Activated CD4-positive, alpha-beta T cell treated with anti-CD3 and anti-CD28 coated beads, Interleukin-2, Interleukin-6, amounts not matched to agents 100 ng/mL and 50 ng/mL, durations not matched to agents 16 hours and 8 hours (primary cell): Measurements from ENCODE around the gene AKAP11.
"Not testable (repeated sequence)": the region's sequence is repeated elsewhere in the genome, so short reads cannot be mapped to it uniquely, and the experiment has no call there.

ENCODE experiments used
- DNase-seq: peaks from one replicate; pipeline ENCODE4 v3.0.0-alpha.2; 2020

Gene AKAP11, protein sequence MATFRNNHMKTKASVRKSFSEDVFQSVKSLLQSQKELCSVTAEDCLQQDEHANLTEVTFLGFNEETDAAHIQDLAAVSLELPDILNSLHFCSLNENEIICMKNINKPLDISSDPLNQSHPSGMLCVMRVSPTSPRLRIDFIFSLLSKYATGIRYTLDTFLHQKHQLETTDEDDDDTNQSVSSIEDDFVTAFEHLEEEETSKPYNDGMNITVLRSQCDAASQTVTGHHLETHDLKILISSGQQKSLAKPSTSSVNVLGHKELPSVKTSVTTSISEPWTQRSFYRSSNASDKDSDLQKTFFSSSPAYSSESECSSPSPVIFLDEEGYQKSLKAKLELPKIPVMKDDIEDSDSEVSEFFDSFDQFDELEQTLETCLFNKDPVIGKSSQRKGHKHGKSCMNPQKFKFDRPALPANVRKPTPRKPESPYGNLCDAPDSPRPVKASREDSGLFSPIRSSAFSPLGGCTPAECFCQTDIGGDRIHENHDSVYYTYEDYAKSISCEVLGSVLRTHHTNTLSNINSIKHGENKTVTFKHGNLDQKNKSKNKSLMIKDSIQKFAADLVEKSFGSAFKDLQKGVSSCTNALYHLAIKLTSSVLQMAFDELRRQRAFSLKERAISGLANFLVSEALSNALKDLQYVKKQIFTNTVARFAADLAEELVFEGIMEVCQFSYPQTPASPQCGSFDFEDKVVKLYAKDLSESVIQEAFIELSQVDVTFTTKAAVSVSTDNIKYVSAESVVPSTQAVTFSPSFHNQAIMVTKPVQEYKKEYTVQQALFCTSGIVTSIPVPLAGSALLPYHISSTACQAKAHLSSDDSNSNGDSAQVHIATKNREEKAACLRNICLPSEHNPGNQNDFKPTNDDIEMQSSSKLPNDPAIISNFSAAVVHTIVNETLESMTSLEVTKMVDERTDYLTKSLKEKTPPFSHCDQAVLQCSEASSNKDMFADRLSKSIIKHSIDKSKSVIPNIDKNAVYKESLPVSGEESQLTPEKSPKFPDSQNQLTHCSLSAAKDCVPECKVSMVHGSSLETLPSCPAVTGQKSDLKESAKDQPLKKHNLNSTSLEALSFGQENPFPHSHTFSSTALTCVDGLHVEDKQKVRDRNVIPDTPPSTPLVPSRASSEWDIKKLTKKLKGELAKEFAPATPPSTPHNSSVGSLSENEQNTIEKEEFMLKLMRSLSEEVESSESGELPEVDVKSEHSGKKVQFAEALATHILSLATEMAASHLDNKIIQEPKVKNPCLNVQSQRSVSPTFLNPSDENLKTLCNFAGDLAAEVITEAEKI (N-terminal part only)

GRCh38 chr13:42272115-42272803, at the start of gene AKAP11:
Gene AKAP11 (plus strand): TSS chr13:42272152. CDS start chr13:42286349, 14,197 bp downstream.
- peak; percentile 48 for DNase-seq

- DNase-seq = no peak
Measured at GRCh38 chr13:42223681-42224080, 48.3 kb upstream of the AKAP11 start.

GRCh38 chr13:42225051-42225450, 46.9 kb upstream of the AKAP11 start:
- DNase-seq = no peak

GRCh38 chr13:42226759-42227158, 45.2 kb upstream of the AKAP11 start:
- DNase-seq = not testable (repeated sequence)

DNA sequence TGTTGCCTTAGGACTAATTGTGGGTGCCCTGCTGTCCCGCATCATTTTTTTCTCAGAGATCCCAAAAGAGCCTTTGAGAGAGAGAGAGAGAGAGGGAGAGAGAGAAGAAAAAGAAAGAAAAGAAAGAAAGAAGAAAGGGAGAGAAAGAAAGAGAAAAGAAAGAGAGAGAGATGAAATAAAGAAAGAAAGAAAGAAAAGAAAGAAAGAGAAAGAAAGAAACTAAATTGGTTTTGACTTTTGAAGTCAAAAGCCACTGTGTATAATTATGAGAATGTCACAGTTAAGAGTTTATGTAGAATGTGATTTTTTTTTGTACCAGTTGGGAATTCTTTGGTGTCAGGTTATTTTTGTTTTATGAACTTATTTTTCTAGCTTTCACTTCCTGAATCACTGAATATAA, 43.4 kb upstream of the AKAP11 start:
- no peak for DNase-seq

DNA sequence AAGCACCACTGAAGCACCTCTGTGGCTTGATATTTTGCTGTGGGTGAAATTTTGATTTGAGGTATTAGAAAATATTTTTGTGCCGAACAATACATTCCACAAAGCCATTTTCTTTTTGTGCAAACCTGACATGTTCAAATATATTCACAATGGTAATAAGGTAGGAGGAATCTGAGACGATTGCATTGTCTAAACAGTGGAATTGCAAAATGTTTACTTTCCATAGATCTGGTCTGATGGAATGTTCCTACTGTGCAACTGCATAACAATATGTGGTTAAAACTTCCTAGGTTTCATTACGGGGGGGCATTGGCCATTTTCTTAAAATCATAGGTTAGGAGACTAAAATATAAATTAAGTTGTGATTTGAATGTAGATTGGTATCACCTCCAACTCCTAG, 42.7 kb upstream of the AKAP11 start:
- DNase-seq = no peak

DNA sequence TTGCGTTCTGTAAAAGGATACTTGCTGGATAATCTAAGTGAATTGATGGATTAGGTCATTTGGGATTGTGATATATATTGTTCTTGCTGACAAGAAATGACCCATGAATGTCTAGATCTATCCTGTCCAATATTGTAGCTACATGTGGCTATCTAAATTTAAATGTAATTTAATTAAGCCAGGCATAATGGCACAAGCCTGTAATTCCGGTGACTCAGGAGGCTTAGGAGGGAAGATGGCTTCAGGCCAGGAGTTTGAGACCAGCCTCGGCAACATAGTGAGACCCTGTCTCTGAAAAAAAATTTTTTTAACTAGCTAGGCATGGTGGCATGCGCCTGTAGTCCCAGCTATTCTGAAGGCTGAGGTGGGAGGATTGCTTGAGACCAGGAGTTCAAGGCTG, 39.3 kb upstream of the AKAP11 start:
- no peak for DNase-seq

DNA sequence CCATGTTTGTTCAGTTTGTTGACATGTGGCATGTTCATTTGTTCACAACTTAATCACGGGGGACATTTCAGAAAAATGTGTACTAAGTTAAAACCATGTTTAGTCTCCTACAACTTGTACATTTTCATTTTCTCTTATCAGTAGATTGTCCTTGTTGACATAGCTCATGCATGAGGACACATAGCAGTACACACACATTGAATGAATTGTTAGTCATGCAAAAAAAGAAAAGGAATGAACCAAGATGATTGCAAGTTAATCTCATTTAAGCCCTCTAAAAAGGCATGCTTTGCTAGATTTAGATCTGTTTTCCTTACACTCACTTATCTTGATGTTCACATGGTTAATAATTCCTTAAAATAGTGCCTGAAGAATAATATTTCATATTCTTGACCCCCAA, 38.2 kb upstream of the AKAP11 start:
- no peak for DNase-seq

DNA sequence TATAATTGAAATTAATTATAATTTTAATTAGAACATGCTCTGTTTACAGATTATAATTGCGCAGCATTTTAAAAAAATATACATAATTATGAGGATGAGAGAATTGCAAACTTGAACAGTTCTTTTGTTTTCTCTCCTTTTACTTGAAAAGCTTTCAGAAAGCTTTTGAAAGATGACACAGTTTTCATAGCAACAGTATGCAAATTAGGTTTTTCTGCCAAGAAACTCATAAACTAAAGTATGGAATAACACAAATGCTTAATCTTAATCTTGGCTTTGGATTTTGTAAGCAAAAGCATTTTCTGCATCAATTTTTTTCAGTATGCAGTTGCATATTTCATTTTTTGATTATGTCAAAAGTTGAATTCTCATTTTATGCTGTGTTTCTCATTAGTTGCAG, 32.8 kb upstream of the AKAP11 start:
- no peak for DNase-seq

DNA sequence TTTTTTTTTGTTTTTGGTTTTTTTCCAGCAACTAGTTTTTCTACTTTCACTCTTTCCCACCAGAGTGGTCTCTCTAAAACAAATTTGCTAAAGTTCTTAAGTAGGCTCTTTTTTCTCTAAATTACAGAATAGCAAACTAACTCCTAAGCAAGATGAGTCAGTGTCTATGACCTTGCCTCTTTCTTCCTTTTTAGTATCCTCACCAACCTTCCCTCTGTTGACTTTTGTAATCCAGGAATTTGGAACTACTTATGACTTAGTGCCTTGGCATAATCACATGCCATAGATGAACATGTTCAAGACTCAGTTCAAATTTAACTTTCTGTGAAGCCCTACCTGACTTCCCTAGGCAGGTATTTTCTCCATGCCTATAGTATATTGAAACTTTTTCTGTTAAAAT, 32.3 kb upstream of the AKAP11 start:
- DNase-seq = no peak

DNA sequence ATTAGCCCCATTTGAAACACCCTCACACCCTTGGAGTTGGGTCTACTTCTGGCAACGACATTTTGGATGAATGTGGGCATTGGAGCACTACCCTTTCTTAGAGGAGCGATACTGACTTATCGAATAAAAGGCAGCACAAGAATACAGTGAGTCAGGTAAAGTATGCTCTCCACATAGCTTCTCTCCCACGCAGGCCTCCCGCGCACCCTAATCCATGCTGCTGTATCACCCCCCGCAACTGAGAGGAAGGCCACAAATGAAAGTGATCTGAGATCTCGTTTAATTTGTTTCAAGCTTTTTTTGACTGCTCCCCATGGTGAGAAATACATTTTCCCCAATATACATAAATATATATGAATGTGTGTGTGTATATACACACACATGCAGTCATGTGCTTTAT, 25.4 kb upstream of the AKAP11 start:
- DNase-seq = no peak

DNA sequence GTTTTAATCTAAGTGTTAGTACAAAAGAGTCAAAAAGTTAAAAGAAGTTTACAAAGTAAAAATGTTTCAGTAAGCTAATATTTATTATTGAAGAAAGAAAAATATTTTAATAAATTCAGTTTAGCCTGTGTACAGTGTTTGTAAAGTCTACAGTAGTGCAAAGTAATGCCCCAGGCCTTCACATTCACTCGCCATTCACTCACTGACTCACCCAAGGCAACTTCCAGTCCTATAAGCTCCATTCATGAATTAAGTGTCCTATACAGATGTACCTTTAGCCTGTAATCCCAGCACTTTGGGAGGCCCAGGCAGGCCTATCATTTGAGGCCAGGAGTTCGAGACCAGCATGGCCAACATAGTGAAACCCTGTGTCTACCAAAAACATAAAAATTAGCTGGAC, 24.1 kb upstream of the AKAP11 start:
- no peak for DNase-seq

GRCh38 chr13:42255886-42256285, 16.1 kb upstream of the AKAP11 start:
- no peak for DNase-seq

GRCh38 chr13:42258747-42259146, 13.2 kb upstream of the AKAP11 start:
- DNase-seq = no peak

DNA sequence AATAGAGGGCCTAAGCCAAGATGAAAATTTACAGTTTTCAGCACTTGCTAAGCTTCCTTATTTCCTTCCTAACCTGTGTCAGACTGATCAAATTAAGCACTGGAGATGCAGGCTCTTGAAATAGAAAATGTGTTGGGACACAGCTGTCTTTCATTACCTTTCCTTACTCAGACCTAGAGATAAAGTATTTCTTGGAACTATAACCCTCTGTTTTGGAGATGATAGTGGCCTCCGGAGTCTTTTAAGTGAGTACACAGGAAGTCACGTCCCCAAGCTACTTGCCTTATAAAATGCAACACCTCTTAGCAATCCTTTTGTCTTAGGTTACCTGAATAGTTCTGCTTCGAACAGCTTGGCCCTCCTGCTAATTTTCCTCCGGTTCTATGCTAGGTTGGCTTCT, 12.4 kb upstream of the AKAP11 start:
- no peak for DNase-seq

DNA sequence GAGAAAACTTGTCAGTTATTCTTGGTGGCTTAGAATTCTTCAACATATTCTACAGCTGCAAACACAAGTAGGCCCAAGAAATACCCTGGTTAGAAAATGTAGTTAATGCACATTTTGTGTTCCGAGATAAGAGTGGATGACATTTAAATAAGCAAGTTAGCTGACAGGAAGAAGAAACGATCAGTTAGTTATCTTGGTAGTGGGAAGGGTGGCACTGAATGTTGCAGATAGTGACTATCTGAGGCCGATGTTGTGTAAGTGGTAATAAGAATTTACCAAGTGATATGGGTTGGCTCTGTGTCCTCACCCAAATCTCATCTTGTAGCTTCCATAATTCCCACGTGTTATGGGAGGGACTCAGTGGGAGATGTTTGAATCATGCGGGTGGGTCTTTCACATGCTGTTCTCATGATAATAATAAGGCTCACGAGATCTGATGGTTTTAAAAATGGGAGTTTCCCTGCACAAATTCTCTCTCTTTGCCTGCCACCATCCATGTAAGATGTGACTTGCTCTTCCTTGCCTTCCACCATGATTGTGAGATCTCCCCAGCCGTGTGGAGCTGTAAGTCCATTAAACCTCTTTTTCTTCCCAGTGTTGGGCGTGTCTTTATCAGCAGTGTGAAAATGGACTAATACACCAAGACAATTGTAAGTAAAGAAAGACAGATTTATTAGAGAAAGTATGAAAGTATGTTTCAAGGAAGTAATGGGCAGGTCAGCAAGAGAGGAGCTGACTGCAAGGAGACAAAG, 10.9 kb upstream of the AKAP11 start:
- no peak for DNase-seq

DNA sequence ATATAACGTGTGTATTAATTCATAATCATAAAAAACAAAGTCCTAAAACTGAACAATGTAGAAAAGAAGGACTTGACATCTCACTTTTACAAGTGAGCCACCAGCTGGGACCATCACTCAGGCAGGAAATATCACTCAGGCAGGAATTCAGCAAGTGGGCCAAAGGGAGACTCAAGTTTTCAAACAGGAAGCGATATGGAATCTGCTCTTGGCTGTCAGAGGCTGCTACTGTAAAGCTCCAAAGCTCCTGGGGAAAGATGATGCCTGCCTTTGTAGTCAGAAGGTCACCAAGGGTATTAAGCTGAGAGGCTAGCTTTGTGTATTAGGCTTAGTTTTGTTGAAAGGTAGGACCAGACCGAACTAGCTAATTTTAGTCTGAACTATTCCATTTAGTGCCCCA, 5.5 kb upstream of the AKAP11 start:
- DNase-seq = no peak

DNA sequence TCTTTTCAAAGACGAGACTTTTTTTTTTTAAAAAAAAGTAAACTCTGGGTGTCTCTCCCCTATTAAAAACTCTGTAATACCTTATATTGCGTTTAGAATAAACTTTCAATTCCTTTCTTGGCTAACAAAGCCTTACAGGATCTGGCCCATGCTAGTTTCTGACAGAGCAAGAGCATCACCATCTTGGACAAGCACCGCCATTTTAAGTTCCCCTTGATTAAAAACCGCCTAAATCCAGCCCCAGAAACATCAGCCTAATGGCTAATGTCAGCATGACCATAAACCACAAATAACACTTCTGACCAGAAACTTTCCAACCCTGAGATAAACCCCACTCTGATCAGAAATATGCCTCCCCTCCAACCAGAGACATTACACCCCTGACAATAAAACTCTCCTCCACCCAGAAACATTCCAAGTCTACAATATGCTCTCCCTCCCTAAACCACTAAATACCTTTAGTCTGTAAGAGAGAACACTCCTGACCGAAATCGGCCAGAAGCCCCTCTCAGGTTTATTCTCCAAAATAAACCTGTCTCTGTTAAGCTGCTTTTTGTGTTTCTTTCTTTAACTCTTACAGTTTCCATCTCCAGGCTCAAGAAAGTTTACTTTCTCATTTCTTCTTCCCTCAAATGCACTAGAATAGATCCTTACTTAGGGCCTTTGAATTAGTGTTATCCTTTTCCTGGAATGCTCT, 1.6 kb upstream of the AKAP11 start:
- no peak for DNase-seq

DNA sequence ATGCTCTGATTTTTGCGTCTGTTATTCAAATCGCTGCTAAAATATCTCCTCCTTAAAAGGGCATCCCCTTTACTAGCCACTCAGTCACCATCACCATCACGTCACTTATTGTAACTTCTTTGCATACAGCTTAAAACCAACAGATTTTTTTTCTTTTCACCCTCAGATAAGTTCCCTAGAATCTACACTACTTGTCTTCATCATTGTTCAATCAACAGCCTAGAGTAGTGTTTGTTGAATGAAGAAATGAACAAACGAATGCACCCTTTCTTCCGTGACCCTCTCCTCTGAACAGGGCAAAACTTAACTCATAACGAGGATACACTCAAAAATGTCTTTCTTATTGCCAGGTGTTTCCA, 1.1 kb upstream of the AKAP11 start:
- DNase-seq = no peak

GRCh38 chr13:42271337-42272114, 426 bp upstream of the AKAP11 start:
- peak; percentile 97 for DNase-seq

GRCh38 chr13:42272804-42273175, 838 bp downstream of the AKAP11 start:
- no peak for DNase-seq
